HG03280 (cell line): Measurements from ENCODE around the gene TCTN1.
"Not testable (repeated sequence)": the region's sequence is repeated elsewhere in the genome, so short reads cannot be mapped to it uniquely, and the experiment has no call there.

Source experiments
- ATAC-seq: cut with Tn5 transposase; IDR thresholded peaks from one replicate; pipeline ENCODE4 v1.9.1; 2021; ENCODE audit warnings: mild to moderate bottlenecking, moderate library complexity; ENCODE audit not compliant: unreplicated experiment

Gene TCTN1

GRCh38 chr12:110583137-110584059 lies 30.5 kb upstream of the TCTN1 start, which contains the start of gene PPTC7:
PPTC7 (minus strand) TSS chr12:110583318; CDS start chr12:110583031, 287 bp downstream.
- ATAC-seq: peak; percentile 88

GRCh38 chr12:110585231-110585799 lies 28.6 kb upstream of the TCTN1 start:
- ATAC-seq: no peak

- not testable (repeated sequence) for ATAC-seq
Measured at GRCh38 chr12:110587102-110587501, 26.8 kb upstream of the TCTN1 start.

GRCh38 chr12:110590059-110590458 lies 23.9 kb upstream of the TCTN1 start:
- no peak for ATAC-seq

- ATAC-seq: peak; percentile 84
Measured at GRCh38 chr12:110590806-110591326, 23.1 kb upstream of the TCTN1 start.

GRCh38 chr12:110591451-110592051 lies 22.4 kb upstream of the TCTN1 start:
- ATAC-seq: no peak

- ATAC-seq: no peak
Measured at GRCh38 chr12:110592078-110592477, 21.9 kb upstream of the TCTN1 start.

GRCh38 chr12:110592919-110593318 lies 21.0 kb upstream of the TCTN1 start:
- ATAC-seq: not testable (repeated sequence)

GRCh38 chr12:110597885-110598284 lies 16.0 kb upstream of the TCTN1 start:
- no peak for ATAC-seq

GRCh38 chr12:110599334-110599733 lies 14.6 kb upstream of the TCTN1 start:
- no peak for ATAC-seq

GRCh38 chr12:110600254-110600653 lies 13.7 kb upstream of the TCTN1 start:
- ATAC-seq: no peak

GRCh38 chr12:110602085-110602814 lies 11.7 kb upstream of the TCTN1 start:
- not testable (repeated sequence) for ATAC-seq

- ATAC-seq: no peak
Measured at GRCh38 chr12:110606253-110606611, 7.7 kb upstream of the TCTN1 start.

- ATAC-seq: no peak
Measured at GRCh38 chr12:110613071-110613770, 708 bp upstream of the TCTN1 start.

- ATAC-seq: no peak
Measured at GRCh38 chr12:110615171-110615570, 1.2 kb downstream of the TCTN1 start.

- no peak for ATAC-seq
Measured at GRCh38 chr12:110616471-110617115, 2.7 kb downstream of the TCTN1 start.

- no peak for ATAC-seq
Measured at GRCh38 chr12:110619534-110619953, 5.6 kb downstream of the TCTN1 start.

- no peak for ATAC-seq
Measured at GRCh38 chr12:110622582-110622981, 8.7 kb downstream of the TCTN1 start.

- ATAC-seq: no peak
Measured at GRCh38 chr12:110627500-110628195, 13.7 kb downstream of the TCTN1 start.
